Stimulated activated CD4-positive, alpha-beta T cell treated with anti-CD3 and anti-CD28 coated beads, TNF-alpha, amount 100 ng/mL, for 1 hour (primary cell): ENCODE measurements around the gene E2F7.

Experiments used
- DNase-seq, 3 donors: peaks; one replicate each; pipeline ENCODE4 v3.0.0-alpha.2; 2020; ENCODE audit warnings: low read depth in 3 of 3, low spot score in 1 of 3

The E2F7 gene

DNA sequence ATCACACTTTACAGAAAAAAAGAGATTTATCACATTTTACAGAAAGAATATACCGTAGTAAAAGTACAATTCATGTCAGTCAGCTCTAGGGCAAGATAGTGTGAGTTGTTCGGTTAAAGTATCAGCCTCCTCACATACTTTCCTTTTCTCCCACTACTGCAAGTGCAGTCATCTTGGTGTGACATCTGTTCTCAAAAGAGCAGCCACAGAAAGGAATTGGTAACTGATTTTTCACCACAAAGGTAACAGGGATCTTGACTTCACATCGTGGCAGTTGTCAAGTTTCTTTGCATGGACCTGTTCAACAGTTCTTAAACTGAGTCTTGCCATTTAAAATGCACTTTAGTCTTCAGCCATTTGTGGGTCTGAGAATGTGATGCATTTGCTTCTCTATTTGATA, 5.0 kb upstream of the E2F7 start:
- DNase-seq, result no peak

DNA sequence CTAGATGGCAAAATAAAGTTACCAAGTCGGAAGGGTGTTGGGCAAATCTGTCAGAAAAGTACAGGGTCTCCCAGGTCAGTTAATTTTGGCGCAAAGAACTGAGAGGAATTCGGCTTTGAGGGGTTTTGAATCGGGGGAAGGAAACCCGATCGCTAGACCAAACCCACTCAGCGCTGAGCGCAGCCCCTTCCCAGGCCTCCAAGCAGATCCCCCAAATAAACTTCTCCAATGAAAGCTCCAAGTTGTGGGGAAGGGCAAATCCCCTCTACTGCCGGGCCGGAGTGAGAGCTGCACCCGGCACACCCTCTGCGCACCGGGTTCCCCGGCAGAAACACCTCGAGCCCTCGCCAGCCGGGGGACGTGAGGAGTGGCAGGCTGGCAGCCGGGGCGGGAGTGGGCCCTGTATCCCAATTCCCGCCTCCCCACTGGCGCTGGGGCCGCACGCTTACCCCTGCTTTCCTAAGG, 441 bp downstream of the E2F7 start:
- DNase-seq, result peak in 1 of 3 donors; percentile 6

DNA sequence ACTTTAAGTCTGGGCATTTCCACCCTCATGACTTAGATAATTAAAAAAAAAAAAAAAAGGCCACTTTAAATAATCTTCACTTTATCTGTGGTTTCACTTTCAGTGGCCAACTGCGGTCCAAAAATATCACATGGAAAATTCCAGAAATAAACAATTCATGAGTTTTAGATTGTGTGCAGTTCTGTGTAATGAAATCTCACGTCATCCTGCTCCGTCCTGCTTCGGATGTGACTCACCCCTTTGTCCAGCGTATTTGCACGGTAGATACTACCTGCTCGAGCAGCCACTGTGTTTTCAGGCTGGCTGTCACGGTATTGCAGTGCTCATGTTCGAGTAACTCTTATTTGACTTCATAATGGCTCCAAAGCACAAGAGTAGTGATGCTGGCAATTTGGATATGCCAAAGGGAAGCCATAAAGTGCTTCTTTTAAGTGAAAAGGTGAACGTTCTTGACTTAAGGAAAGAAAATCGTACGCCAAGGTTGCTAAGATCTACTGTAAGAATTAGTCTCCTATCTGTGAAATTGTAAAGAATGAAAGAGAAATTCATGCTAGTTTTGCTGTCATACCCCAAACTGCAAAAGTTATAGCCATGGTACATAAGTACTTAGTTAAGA, 2.4 kb downstream of the E2F7 start:
- no peak for DNase-seq

DNA sequence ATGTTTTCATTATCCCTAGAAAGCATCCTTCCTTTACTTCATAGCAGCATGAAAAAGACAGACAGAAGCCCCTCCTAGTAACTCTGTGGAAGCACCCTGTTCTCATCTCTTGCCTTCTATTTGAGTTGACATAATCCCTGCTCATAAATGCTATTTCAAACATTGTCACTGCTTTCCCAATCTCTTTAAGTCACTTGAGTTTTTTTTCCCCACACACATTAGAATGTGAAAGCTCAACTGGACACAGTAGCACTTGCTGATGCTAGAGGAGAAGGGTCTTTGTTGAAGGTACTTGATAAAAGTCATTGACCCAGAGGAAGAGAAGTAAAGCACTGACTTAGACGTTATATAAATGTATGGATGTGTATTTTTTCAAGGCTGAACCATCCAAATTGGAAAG, 3.0 kb downstream of the E2F7 start:
- DNase-seq, result no peak

GRCh38 chr12:77060883-77061240, 4.5 kb downstream of the E2F7 start:
- DNase-seq, result no peak

DNA sequence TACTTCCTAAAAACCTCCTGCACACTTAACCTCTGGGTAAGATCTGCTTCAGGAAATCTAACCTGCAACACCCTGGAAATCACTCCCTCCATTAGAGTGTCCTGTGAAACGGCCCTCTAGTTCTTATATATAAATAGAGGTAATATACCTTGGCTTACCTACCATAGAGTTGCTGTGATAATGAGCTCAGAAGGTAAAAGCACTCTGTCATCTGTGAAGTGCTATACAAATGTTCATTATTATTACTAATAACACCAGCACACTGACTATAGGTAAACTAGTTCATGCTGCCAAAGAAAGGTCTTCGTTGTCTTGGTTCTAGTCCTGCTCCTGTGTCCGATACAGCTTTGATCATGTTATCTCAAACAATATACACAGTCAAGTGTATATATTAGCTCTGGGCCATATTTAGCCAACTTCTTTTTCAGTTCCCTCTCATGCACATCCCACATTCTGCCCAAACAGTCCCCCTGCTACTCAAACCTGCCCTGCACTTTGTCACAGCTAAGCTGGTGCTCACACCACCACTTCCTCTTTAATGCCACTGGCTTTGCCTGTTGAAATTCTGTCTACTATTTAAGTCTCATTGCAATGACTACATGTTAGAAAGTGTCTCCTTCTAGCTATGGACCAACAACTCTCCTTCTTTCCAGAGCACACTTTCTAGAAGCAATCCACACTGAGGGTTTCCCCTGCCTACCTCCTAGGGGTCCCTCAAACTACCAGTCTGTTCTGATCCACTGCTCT, 5.1 kb downstream of the E2F7 start:
- DNase-seq, result no peak

DNA sequence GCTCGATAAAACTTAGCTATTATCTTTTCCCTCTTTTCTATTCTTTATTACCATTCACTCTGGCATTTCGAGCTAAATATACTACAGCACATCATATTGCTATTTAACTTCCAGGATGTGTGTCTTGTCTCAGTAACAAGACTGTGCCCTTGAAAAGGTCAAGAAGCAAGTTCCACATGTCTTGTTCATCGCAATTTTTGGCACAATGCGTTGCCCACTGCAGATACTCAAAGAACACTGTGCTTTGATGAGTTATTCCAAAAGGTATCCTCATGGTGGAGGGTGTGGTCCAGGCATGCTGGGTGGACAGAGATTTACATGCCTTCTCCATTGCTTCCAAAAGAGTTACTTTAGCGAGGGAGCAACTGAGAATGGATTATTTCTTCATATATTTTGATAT, 6.6 kb downstream of the E2F7 start:
- DNase-seq, result no peak

GRCh38 chr12:77054851-77055250, 10.5 kb downstream of the E2F7 start:
- no peak for DNase-seq

DNA sequence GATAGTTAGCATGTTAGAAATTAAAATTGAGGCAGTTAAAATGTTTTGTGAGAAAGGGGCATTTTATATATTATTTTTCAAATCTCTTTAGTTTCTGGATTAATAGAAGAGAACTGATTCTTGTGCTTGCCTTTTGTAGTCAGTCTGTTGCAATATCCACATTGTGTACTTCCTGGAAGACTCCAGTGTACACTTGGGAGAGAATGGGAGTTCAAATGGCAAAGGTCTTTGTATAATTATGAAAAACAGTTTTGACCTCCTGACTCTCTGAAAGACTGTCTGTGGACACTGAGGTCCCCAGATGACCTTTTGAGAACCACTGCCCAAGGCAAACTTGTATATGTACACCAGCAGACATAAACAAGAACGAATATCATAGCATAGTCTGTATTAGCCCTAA, 12.1 kb downstream of the E2F7 start:
- no peak for DNase-seq

DNA sequence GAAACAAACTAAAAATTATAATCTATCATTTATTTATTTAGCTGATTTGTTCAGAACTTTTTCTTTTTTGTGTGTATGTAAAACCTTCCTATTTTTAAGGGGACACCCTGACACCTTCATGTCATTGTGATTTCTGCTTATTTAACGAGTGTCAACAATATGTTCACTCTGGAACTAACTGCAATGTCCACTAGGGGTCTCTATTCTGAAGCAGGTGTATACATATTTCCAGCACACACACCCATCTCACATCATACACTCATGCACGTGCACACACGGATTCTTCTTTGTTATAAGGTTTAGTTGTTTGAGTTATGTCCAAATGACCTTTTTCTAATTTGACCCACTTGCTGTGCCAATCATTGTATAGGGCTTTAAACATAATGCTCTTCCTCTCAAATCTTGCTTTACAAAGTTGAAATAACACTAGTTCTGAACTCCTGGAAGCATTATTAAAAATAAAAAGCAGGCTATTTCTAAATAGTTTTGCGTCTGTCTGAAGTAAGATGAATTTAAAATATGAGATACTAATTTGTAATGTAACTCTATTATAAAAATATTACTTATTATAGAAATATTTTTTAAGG, 15.5 kb downstream of the E2F7 start:
- DNase-seq, result no peak

- no peak for DNase-seq
These were observed 17.8 kb downstream of the E2F7 start for GRCh38 chr12:77047341-77048109.

DNA sequence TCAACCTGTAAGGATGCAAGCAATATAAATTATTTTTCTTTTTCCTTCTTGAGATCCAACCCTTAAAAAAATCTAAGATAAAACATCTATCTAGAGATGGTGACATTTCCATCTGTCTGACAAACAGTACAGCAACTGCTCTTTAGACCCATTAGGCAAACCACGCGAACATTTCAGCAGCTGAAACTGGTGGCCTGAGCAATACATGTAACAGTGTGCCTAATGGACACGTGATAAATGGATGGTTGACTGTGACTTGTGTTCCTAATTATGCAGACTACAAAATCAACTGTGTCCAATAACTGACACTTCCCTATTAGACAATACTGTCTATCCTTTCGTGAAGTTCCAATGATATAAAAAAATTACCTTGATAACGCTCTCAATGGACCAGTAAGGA, 18.9 kb downstream of the E2F7 start:
- no peak for DNase-seq

- DNase-seq, result no peak
These were observed 20.2 kb downstream of the E2F7 start for GRCh38 chr12:77045183-77045582.

- DNase-seq, result no peak
These were observed 20.6 kb downstream of the E2F7 start for GRCh38 chr12:77044721-77045120.

DNA sequence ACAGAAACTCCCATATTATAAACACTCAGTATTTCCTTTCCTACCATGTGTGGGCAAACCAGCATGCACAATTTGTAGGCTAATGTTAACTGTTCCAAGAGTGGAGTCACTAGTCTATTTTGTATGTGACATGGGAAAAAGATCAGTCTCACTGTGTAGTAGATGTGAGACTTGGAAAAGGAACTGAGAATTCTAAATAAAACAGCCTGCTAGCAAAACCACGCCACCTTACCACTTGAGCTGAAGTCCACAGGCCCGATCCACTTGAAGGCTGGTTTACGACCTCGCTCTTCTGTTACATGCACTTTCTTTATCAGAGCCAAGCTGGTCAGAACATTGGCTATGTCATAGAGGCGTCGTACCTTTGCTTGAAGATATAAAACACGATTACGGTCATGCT, 22.5 kb downstream of the E2F7 start:
- no peak for DNase-seq

DNA sequence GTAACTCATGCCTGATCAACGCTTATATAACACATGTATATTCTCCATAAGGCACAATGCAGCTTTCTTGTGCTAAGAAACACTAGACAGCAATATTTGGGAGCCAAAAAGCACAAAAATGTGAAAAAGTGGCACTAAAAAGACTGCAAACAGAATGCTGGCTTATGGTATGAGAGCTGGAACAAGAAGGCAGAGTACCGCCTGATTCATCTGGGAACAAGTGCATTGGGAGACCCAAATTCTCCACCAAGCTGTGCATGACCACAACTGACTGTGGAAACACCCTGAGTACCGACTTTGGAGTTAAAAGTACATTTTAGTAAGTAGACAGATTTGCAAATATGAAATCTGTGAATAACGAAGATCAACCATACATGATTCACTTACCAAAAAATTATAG, 25.1 kb downstream of the E2F7 start:
- DNase-seq, result no peak

DNA sequence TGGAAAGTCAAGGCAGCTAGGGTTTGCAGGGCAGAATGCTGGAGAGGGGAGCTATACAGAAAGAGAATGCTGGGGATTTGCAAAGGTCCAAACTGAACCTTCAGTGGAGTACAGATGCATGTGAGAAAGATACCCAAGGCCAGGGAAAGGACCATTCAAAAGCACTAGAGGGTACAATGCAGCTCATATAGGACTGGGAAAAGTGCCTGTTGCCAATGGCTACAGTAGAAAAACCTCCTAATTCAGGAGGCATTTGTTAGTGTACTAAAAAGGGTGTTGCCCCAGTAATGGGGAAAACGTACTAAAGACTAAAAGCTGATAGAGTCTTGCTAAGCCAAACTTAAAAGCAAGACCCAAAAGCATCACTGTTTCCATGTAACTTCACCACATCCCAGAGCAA, 30.1 kb downstream of the E2F7 start:
- no peak for DNase-seq

DNA sequence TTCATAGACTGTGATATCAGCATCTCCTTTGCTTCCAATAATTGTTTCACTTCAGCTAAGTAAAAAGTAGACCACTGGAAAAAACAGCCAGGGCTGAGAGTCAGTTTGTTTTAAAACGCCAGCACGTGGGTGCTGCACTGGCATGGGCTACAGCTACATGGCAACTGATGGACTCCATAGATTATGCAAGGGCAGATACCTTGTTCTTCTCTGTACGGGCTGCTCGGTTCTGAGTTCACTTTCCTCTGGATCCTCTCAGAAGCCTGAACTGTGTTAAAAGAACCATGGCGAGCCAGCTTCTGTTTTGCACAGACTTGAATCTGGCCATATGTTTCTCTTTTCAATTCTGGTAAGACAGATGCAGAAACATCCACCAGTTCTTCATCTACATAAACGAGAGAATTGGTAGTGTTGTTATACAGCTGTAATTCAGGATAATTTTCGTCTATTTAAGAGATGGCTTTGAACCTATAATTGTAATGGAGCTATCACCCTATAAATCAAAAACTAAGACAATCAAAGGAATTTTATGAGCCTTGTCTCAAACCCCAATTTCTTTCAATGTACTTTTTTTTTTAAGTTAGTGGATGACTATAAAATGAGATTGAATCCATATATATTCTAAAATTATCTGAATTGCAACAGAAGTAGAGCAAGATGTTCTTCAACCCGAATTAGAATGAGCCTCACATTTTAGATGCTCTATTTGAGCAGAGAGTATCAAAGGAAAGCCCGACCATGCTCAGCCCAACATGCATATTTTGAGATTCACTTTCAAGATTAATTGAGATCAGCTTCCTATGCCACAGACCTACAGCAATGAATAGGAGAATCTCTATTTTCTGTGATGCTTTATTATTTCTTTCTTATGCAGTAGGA, 31.5 kb downstream of the E2F7 start:
- DNase-seq, result no peak

DNA sequence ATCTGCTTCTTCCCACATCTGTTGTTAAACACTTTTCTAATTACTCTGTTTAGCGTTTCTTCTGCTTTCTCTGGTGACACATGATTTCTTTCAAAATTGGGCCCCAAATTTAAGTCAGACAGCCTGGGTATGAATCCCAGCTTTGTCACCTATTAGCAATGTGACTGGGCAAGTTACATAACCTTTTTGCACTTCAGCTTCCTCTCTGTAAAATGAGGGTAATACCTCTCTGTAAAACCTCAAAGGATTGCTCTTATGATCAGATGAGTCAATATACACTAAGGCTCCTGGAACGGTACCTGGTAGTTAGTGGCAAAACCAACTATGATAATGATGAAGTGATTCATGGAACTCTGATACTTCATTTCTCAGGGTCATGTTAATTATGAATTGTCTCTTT, 33.0 kb downstream of the E2F7 start:
- no peak for DNase-seq

DNA sequence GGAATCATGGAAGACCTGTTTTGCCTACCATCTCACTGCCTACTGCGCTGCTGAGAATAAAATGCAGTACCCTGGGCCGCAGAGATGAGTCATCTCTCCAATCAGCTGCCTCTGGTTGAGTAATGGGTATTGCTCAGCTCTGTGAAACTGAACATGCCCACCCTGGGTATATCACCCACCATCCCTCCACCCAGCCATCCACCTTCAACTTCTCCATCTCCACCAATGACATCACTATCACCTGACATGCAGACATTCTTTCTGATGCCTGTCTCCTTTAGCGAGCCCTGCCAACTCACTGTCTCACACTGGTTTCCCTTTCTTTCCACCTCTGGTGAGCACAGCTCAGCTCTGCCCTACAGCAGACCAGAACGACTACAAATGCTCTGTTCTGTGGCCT, 33.6 kb downstream of the E2F7 start:
- no peak for DNase-seq

DNA sequence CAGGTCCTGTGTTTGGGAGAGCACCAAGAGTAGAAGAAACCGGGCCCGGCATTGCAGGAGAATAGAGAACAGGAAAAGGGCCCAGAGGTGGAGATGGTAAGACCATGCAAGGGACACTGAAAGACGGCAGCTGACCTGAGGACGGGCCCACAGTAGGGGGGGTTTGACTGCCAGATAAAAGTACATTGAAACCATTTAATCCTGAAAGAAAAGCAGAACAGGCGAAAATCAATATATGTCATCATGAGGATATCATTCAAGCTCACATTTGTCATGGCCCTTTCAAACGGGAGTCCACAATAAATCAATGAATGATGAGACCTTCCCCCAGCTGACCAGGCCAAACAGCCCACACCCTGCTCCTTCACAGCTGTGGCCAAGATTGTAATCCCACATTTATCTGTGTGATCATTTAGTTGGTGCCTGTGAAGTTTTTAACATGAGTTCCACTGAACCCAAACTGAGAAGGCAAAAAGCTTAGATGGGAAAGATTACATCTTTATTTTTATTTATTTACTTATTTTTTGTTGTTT, 39.5 kb downstream of the E2F7 start:
- DNase-seq, result no peak
